Measurements from ENCODE around the gene RHBG.

Gene RHBG

DNA sequence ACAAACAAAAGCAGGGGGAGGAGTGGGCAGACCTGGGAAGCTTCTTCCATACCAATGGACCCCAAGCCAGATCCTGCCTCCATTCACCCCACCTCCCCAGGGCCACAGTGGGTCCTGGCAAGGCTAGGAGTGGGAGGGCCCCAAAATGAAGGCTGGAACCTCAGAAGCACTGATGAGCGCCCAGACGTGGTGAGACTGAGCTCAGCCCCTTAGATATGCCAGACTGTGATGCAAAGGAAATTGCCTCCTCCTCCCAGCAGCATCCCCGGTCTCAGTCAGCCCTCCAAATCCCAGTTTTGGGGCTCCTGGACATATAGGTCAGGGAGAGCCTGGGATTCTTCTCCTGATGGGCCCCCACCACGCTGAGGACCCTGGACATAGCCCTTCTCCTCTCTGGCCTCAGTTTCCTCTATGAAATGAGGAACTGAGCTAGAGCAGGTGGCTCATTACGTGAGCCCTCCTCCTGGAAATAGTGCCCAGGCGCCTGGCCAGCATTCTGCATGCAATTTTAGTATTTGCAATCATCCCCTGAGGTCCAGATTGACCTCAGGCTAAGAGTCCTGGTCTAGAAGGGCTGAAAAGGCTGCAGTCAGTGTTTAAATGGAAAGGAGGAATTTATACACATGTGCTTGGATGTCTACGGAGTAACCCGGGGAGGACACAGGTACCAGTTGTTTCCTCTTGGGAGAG lies 33.5 kb downstream of the RHBG start:
- no peak overlapping the region for H3K4me3 ChIP-seq (ENCODE audit: low read depth, low read length)

DNA sequence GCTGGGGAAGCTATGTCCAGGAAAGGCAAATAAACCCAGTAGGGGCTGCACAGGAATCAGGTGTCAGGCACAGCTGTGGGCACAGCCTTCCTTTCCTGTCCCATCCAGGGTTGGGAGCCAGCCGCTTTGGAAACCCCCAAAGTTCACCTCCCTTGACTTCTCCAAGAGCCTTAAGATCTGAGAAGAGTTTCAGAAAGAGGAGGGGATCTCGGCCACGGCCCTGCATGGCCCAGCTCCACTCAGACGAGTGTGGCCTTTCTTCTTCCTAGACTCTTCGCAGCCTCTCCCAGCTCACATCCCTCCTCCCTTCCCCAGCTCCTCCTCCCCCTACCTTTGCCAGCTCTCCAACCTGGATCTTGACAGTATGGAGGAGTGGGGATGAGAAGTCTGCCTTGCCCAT lies 36.7 kb downstream of the RHBG start:
- H3K4me3 ChIP-seq (ENCODE audit: low read depth, low read length): no peak overlapping the region

DNA sequence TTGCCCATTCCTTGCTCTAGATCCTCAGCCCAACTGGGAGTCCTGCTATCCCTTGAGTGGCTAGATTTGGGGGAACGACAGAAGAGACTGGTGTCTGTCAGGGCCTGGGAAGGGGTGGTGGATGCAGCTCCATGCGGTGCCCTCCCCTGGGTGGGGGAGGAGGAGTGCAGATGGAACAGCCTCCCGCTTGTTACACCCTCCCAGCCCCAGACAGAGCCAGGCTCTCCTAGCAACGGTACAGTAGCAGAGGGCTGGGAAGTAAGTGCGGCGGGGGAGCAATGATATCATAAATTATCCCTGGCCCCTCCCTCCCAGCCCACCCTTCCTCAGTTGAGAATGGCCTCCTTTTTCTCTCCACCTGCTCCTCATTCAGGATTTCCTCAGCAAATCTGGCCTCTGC lies 37.2 kb downstream of the RHBG start:
- H3K4me3 ChIP-seq (ENCODE audit: low read depth, low read length): no peak overlapping the region

DNA sequence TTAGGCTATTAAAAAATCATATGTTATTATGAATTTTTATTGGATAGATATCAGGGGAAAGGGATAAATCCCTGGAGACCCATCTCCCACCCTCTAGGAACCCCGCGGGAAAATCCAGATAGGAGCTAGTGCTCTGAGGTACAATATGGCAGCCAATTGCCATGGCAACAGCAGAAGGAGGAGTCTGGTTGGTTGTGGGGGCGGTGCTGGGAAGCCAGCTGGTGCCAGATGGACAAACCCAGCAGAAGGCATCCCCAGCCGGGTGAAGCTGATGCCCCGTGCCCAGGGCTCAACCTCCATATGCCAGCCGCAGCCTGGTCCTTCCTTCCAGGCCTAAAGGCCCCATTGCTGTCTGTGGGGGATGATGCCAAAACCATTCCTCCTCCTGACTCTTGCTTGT lies 38.3 kb downstream of the RHBG start:
- H3K4me3 ChIP-seq (ENCODE audit: low read depth, low read length): no peak overlapping the region

DNA sequence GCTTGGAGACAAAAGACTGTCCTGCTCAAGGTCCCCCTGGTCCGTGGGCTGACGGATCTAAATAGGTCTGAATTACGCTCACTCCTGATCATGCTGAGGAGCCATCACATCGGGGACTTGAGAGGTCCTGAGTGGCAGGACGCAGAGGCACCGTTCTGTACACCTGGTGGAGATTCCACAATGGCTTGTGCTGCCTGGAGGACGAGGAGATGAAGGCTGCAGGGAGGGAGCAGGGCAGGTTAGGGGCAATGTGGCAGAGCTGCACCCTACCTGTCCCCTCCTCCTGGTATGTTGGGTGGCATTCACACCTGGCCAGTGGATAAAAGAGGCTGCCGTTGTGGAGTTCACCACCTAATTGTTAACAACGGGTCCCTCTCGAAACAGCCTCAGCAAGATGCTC lies 38.7 kb downstream of the RHBG start:
- H3K4me3 ChIP-seq (ENCODE audit: low read depth, low read length): no peak overlapping the region

DNA sequence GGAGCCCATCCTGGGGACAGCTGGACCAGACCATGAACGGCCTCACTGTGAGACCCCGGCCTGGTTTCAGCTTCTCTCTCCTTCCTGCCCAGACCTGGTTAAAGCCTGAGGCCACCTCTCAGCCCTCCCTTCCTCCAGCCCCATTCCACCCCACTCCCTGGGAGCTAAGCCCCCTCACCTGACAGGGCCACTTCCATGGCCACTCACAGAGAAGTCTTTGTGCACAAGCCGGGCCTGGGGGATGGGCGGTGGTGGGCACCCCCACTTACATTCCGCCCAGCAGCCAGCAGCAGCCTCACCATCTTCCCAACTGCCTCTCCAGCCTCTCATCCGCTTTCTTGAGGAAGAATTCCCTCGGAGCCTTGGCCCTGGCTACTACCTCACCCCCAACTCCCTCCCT lies 40.4 kb downstream of the RHBG start:
- no peak overlapping the region for H3K4me3 ChIP-seq (ENCODE audit: low read depth, low read length)

DNA sequence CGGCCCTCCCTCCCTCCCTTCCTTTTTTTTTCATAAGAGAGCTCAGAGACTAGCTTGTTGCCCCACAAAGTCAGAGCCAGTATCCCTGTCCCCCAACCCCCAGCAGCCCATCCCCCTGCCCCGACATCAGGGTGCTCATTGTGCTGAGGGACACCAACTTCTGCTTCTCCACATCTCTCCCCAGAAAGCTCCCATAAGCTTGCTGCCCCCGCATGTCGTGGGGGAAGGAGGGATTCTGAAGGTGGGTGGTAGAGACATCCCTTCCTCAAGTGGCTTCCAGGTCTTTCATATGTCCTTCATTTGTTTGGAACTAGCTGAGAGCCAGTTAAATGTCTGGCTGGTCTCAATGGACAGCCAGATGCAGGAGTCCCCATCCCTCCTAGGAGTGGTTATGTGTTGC lies 41.2 kb downstream of the RHBG start:
- H3K4me3 ChIP-seq (ENCODE audit: low read depth, low read length): no peak overlapping the region

DNA sequence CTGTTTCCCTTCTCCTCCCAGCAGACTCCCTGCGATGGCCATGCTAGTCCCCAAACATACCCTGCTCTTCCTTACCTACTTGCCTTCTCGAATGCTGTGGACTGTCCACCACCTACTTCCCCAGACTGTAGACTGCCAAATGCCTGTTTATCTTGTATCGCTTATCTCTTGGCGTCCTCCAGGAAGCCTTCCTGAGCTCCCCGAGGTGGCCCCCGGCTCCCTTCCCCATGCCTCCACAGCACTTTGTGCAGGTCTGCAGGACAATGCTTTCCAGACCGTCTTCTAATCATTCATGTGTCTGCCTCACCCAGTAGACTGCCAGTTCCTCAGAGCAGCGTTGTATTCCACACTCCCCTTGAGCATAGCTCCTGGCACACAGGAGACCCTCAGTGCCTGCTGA lies 41.7 kb downstream of the RHBG start:
- H3K4me3 ChIP-seq (ENCODE audit: low read depth, low read length): no peak overlapping the region

DNA sequence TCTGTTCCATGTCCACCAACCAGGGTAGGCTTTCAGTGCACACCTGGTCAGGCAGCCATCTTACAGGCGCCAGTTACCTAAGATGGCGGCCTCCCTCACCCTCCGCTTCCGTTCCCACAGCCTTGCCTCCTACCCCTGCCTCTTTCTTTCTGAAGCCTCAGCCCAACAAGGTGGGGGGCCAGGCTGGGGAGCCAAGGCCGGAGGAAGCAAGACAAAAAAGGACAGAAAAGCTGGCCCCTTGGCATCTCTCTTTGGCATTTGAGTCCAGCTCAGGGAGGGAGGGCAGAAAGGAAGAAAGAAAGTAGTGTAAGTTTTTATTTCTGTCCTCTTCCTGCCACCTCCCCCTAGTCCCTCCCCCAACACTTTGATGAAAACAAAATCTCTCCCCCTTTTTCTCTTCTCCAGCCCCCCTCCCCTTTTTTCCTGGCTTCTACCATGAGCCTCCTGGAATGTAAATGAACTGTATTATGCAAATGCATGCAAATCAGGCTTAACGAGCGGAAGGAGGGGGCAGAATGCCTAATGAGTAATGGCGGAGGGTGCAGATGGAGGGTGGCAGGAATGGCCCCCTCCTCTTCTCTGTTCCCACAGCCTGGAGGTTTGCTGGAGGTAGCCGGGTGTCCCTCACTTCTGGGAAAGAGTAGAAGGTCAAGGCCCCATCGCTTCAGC lies 43.8 kb downstream of the RHBG start:
- H3K4me3 ChIP-seq (ENCODE audit: low read depth, low read length): no peak overlapping the region

DNA sequence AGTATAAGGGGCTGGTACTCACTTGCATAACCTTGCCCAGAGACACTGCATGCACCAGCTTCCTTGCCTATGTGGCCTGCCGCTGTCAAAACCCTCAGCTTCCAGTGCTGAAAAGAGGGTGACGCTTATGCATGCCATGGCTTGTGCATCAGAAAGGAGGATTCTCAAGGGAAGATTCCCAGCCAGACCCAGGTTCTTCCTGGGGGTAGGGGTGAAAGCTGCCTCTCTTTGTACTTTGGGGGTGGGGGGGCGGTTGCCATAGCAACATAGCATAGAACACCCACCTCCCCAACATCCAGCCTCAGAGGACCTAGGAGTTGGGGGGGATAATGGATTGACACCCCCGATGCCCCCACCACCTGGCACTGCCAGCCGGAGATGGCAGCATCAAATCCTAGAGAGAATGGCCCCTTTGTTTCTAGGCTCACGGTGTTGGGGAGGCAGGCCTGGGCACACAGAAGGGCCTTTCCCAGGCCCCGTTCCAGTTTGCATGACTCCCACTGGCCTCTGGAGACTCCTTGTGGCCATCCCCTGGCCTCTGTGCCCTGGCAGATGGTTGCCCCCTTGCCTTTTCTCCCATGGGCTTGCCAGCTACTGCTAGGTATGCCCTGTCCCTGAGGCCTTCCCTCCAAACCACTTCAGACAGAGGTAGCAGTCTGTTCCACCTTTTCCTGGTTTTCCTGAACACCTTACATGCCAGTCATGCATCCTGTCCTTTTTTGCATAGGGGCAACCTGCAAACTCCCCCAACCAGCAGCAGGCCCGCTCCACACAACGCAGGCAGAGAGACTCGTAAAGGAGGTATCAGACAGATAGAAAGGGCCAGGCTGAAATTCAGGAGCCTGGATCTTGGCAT lies 44.6 kb downstream of the RHBG start:
- H3K4me3 ChIP-seq (ENCODE audit: low read depth, low read length): no peak overlapping the region

DNA sequence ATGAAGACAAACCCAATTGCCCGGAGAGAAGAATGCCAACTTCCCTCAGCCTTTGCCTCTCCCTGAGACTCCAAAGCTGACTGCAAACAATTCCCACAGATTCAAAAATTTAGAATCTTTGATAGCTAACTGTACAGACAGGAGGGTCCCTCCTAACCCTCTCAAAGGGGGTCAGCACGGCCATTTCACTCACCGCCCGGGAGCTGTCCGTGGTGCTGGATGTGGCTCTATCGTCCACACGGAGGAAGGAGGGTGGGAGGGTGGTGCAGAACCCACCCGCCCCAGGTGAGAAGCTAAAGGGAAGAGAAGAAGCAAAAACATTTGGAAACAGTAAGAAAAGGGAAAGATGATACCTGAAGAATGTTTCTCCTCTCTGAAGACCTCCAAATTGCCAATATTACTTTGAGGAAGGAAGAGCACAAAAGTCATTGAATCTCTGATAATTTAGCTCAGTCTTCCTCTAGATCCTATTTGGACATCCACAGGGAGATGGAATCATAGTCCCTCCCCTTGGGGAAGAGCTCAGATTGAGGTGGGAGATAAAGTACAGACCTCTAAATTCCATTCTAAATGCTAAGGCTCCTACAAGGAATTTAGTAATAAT lies 45.6 kb downstream of the RHBG start:
- H3K4me3 ChIP-seq (ENCODE audit: low read depth, low read length): no peak overlapping the region

DNA sequence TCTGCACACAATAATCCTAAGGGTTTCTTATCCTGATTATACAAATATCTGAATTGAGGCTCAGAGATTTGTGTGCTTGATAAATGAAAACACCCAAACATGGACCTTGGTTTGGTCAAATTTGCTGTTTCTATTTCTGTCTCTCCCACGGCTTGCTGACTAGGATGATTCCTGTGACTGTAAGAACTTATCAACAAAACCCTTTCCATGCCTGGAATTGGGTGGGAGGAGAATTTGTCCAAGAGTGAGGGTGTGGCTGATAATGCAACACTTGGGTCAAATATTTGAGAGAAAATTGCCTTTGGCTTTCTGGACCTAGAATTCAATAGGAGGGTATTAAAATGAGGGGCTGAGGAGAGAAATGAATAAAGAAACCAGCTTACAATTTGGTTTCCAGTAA lies 48.0 kb downstream of the RHBG start:
- no peak overlapping the region for H3K4me3 ChIP-seq (ENCODE audit: low read depth, low read length)

DNA sequence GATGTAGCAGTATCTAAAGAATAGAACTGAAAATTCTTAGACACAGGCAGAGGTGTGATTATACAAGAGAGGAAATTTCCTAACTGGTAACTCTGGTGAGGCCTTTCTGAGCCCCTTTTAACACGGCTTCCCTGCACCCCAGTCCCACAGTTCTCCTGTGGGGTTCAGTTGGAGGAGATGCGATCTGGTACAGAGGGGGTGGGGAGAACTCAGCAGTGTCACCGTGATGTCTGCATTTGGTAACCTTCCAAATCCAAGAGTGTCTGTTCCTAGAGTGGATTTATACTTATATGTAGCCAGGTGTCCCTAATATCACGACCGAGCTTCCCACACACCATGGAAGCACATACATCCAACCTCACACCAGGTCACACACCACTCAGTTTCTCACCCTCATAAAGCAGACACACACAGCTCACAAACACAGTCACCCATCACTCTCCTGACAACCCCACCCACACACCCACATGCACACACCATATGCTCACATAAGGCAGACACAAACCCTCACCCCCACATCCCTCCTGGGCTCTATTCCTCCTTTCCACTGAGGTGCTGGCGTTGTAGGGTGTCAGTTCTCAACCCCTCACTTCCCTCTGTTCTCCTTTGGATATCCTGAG lies 48.5 kb downstream of the RHBG start:
- no peak overlapping the region for H3K4me3 ChIP-seq (ENCODE audit: low read depth, low read length)

DNA sequence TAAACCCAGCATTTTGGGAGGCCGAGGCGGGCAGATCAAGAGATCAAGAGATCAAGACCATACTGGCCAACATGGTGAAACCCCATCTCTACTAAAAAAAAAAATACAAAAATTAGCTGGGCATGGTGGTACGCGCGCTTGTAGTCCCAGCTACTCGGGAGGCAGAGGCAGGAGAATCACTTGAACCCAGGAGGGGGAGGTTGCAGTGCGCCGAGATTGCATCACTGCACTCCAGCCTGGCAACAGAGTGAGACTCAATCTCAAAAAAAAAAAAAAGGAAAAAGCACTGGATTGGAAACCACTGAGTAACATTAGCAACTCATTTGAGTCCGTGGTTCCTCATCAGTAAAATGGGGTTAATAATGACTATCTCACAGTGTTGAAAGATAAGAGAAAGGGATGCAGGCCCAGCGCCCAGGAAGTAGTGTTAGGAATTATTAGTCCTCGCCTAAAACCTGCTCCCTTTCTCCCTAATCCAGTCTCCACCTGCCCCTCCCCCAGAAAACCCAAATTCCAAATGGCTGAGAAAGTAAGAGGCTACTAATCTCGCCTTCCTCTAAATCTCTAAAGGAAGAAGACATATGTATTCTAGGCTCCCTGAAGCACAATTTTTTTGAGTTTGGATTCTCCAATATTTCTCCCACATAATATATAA lies 49.5 kb downstream of the RHBG start:
- H3K4me3 ChIP-seq (ENCODE audit: low read depth, low read length): no peak overlapping the region

DNA sequence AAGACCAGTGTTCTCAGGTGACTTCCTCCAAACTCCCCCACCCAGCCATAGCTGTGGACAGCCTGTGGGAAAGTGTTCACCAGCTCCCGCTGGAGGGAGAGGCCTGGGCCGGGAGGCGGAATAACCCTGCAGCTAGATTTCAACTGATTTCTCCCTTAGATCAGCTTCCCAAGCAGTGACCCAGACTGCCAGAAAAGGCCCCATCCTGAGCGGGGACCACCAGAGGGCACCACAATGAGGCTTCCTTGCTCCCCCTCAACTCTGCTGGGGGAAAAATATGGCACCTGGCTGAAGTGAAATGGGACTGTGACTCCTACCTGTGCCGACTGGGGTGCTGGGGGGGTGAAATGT lies 50.8 kb downstream of the RHBG start:
- peak overlapping the region; percentile 24 for H3K4me3 ChIP-seq (ENCODE audit: low read depth, low read length)

DNA sequence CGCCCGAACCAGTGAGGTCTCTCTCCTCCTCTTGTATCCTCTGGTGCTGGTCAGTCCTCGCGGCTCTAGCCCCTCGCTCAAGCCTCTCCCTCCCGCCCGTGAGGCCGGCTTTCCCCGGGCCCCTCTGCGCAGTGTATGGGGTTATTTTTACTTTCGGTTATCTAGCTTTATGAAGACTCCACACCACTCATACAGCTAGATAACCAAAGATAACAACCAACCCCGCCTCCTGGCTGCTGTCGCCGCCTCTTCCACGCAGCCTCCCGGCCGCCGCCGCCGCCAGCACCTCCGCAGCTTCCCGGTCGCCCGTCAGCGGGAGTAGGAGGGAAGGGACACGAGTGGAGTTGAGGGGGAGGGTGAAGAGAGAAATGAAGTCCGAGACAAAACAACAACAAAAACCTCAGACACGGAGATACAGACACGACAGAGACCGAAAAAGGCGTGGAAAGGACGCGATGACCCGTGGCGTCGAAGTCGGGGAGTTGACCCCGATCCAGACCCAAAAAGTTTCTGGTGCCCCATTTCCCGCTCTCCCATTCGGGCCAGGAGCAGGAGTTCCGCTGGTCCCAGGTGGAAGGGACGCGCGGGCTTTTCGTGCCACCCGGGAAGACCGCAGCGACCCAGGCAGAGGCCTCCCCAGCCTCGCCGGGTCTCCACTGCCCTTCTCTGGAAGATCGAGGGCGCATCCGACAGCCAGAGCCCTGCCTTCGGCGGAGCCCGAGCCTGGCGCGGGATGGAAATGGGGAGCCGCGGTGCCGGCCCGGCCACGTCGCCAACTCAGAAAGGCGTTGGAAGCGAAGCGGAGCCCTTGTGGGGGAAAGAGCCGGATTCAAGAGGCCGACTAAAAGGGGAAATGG lies 51.4 kb downstream of the RHBG start:
- peak overlapping the region; percentile 31 for H3K4me3 ChIP-seq (ENCODE audit: low read depth, low read length)

DNA sequence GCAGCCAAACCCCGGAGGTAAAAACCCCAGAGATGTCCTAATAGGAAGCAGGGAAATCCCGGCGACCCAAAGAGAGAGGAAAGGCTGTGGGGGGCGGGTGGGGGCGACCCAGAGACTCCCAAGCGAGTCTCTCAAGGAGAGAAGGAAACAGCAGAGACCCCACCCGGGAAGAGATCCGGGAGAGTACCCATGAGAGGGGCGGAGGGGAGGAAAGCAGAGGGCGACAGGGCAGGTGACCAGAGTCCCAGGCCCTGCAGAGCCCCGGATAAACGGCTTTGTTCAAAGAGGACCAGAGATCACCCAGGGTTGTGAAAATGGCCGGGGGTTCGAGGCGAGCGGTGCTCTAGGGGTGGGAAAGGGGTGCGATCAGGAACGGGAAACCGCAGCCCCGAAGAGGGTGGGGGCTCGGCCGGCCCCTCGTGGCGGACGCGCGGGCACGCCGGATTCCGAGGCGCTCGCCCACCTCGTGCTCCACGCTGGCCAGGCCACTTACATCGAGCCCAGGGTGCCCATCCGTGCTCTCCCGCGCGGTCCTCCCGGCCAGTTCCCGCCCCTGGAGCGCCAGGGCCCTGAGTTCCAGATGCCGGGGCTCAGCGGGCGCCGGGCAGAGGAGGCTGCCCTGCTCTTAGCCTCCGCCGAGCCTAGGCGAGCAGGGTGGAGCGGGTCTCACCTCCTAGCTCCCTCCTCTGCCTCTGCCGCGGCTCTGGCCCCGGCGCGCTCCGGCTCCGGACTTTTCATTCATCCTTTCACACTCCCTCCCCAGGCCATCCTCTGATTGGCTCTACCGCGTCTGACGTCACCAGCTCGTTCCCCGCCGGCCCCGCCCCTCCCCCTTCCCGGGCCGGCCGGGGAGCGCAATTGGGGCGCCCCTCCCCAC lies 52.3 kb downstream of the RHBG start:
- H3K4me3 ChIP-seq (ENCODE audit: low read depth, low read length): peak overlapping the region; percentile 51

DNA sequence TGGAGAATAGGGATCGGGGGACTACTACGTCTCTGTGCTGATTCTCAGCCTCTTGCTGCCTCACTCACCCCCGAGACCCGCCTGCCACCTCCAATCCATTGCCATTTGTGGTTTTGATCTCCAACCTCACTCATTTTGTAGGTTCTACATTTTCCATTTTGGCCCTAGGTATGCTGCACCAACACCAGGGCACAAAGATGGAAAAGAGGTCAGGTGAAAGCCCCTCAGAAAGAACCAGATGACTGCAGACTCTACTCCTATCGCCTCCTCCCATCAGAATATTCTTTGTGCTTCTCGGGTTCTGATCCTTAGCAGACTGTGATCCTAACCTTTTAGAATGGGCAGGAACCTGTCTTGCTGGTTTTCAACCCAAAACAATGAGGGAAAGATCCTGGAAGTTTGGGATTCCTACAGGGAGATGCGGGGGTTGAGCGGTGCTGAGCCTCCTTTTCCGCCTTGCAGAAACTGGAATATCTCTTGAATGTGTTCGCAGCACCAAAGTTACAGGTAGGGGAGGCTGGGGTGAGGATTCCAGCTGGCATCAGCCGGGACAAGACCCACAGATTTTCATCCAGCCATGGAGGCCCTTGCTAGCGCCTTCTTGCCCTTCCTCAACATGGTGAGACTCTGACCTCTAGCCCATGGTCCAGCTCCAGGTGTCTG lies 53.1 kb downstream of the RHBG start:
- peak overlapping the region; percentile 51 for H3K4me3 ChIP-seq (ENCODE audit: low read depth, low read length)
